Putamen (tissue), 1 donor: Measurements from ENCODE around the gene ANKRD40CL.

Experiments used
- DNase-seq: peaks from one replicate; pipeline ENCODE4 v3.0.0-alpha.2; 2016; ENCODE audit warnings: low spot score

ANKRD40CL gene

GRCh38 chr17:50712641-50713040, 54.7 kb downstream of the ANKRD40CL start:
- DNase-seq: no peak
